Fibroblast of lung (primary cell): ENCODE data around the gene RIN3. TPM values are rescaled to one million over a fixed set of nuclear protein-coding genes. Genes with fewer than 3 reads are reported as not detected.
"Not testable (repeated sequence)": the region's sequence is repeated elsewhere in the genome, so short reads cannot be mapped to it uniquely, and the experiment has no call there.

Experiments used
- DNase-seq, 2 donors: peaks; one replicate each; pipeline versions ENCODE4 v3.0.0 to v3.0.0-alpha.2; 2010; ENCODE audit warnings: low read depth in 2 of 2
- H2AFZ ChIP-seq: 2 replicates; pipeline ENCODE4 v1.5.1; 2012; ENCODE audit warnings: low read length, control low read depth, inconsistent platforms
- H3K27ac ChIP-seq: 2 replicates; pipeline ENCODE4 v1.5.1; 2011; ENCODE audit warnings: low read length, control low read depth; ENCODE audit not compliant: insufficient read depth
- H3K27me3 ChIP-seq: 2 replicates; pipeline ENCODE4 v1.5.1; 2011; ENCODE audit warnings: mild to moderate bottlenecking, low read length; ENCODE audit not compliant: control insufficient read depth, insufficient read depth
- H3K36me3 ChIP-seq: 2 replicates; pipeline ENCODE4 v1.5.1; 2011; ENCODE audit warnings: low read length; ENCODE audit not compliant: control insufficient read depth, insufficient read depth
- H3K4me1 ChIP-seq: 2 replicates; pipeline ENCODE4 v1.5.1; 2011; ENCODE audit warnings: low read length; ENCODE audit not compliant: control insufficient read depth, insufficient read depth; ENCODE audit errors: extremely low read depth
- H3K4me2 ChIP-seq: 2 replicates; pipeline ENCODE4 v1.5.1; 2011; ENCODE audit warnings: low read length, control low read depth; ENCODE audit not compliant: insufficient read depth; ENCODE audit errors: extremely low read depth
- H3K4me3 ChIP-seq, 4 experiments: fragments of 200-600 bp in 1 of 4; sonication (generic) in 1 of 4; replicated peaks in 1 of 4; 2 replicates each; pipeline ENCODE4 v1.5.1; 2011 to 2016; ENCODE audit warnings: low read length in 4 of 4, low read depth in 3 of 4, mild to moderate bottlenecking in 3 of 4, control low read depth in 2 of 4, inconsistent platforms in 1 of 4, mixed read lengths in 1 of 4; ENCODE audit not compliant: insufficient read depth in 1 of 4; ENCODE audit errors: control extremely low read depth in 1 of 4
- H3K79me2 ChIP-seq: 2 replicates; pipeline ENCODE4 v1.5.1; 2012; ENCODE audit warnings: mild to moderate bottlenecking, low read length, inconsistent platforms; ENCODE audit not compliant: control insufficient read depth, insufficient read depth
- H3K9ac ChIP-seq: 2 replicates; pipeline ENCODE4 v1.5.1; 2011; ENCODE audit warnings: mild to moderate bottlenecking, low read length, control low read depth; ENCODE audit not compliant: insufficient read depth
- H3K9me3 ChIP-seq: 2 replicates; pipeline ENCODE4 v1.5.1; 2012; ENCODE audit warnings: low read depth, low read length; ENCODE audit not compliant: control insufficient read depth, insufficient read depth
- H4K20me1 ChIP-seq: 2 replicates; pipeline ENCODE4 v1.5.1; 2011; ENCODE audit warnings: low read length; ENCODE audit not compliant: control insufficient read depth, insufficient read depth; ENCODE audit errors: extremely low read depth
- CTCF ChIP-seq, 2 donors: IDR thresholded peaks in 1 of 2; conservative IDR thresholded peaks in 1 of 2; 1 replicate in 1 of 2; 2 replicates in 1 of 2; pipeline ENCODE4 v1.5.1; 2011 to 2012; ENCODE audit warnings: low read length in 2 of 2, control low read depth in 1 of 2, inconsistent platforms in 1 of 2, low read depth in 1 of 2, mild to moderate bottlenecking in 1 of 2
- EZH2 ChIP-seq: IDR thresholded peaks from 2 replicates; pipeline ENCODE4 v1.5.1; 2012; ENCODE audit warnings: low read length, control low read depth, mild to moderate bottlenecking; ENCODE audit errors: missing control alignments
- polyA plus RNA-seq, 2 donors: library from polyadenylated mRNA; depleted of rRNA in 1 of 2; stranded (reverse) in 1 of 2; unstranded in 1 of 2; fragments of >200 nt; gene quantifications; 2 replicates each; pipeline ENCODE4 v1.2.1, GENCODE V29; 2011 to 2012; ENCODE audit warnings: missing spikeins in 1 of 2
- total RNA-seq: library from RNA; depleted of rRNA; stranded (reverse); fragments of >200 nt; gene quantifications from 2 replicates; pipeline ENCODE4 v1.2.1, GENCODE V29; 2014

The RIN3 gene
- total and polyA plus RNA-seq, 2 donors (not counting 1 experiment from before 2014, with no cell fraction given), result 8.9 to 9.2 TPM

GRCh38 chr14:92679246-92679645 is 165.7 kb downstream of the RIN3 start:
- TF ChIP-seq EZH2 (no peak), CTCF (conservative IDR thresholded peaks at IDR 0.05 in 1 of 2, IDR thresholded peaks at IDR 0.05 in 1 of 2; ENCODE audit: low read depth in 1 of 2, low read length in 2 of 2) (no peak)
- H3K4me2 ChIP-seq, result no peak overlapping the region
- no peaks in the 10 kb centered on the region for H4K20me1 ChIP-seq
- H3K27me3 ChIP-seq, result no peaks in the 10 kb centered on the region
- H3K27ac ChIP-seq, result no peak overlapping the region
- H3K4me1 ChIP-seq, result peaks cover 2% of the 10 kb centered on the region
- no peaks in the 10 kb centered on the region for H3K79me2 ChIP-seq
- no peaks in the 10 kb centered on the region for H3K9me3 ChIP-seq
- no peak overlapping the region for H3K4me3 ChIP-seq
- H2AFZ ChIP-seq, result no peak overlapping the region
- peaks cover 11% of the 10 kb centered on the region for H3K36me3 ChIP-seq
- no peak for DNase-seq
- no peak overlapping the region for H3K9ac ChIP-seq

GRCh38 chr14:92680330-92680729 is 166.7 kb downstream of the RIN3 start:
- not testable (repeated sequence) for H3K27me3 ChIP-seq, H3K4me3 ChIP-seq, H3K9me3 ChIP-seq, H3K9ac ChIP-seq, H3K27ac ChIP-seq, H2AFZ ChIP-seq, H3K4me2 ChIP-seq, DNase-seq, H3K4me1 ChIP-seq, H4K20me1 ChIP-seq, H3K79me2 ChIP-seq
- H3K36me3 ChIP-seq, result peaks cover 11% of the 10 kb centered on the region

GRCh38 chr14:92680781-92681650 is 167.4 kb downstream of the RIN3 start:
- no peak overlapping the region for H3K4me3 ChIP-seq
- H3K79me2 ChIP-seq, result no peaks in the 10 kb centered on the region
- peaks cover 2% of the 10 kb centered on the region for H3K4me1 ChIP-seq
- no peak overlapping the region for H3K4me2 ChIP-seq
- H2AFZ ChIP-seq, result no peak overlapping the region
- DNase-seq, result peak; percentile 59 to 76
- TF ChIP-seq EZH2 (no peak), CTCF (conservative IDR thresholded peaks at IDR 0.05 in 1 of 2, IDR thresholded peaks at IDR 0.05 in 1 of 2; ENCODE audit: low read depth in 1 of 2, low read length in 2 of 2) (peak; percentile 92 to 96)
- no peak overlapping the region for H3K9ac ChIP-seq
- no peaks in the 10 kb centered on the region for H4K20me1 ChIP-seq
- no peaks in the 10 kb centered on the region for H3K27me3 ChIP-seq
- no peaks in the 10 kb centered on the region for H3K9me3 ChIP-seq
- no peak overlapping the region for H3K27ac ChIP-seq
- H3K36me3 ChIP-seq, result peaks cover 11% of the 10 kb centered on the region
